AG04450 (cell line): ENCODE results near the gene ARID5A. TPM values are rescaled to one million over a fixed set of nuclear protein-coding genes. Genes with fewer than 3 reads are reported as not detected.
A peak's percentile ranks its signal among the peaks of the same experiment; 100 is the strongest.

ENCODE experiments used
- CTCF ChIA-PET: fragments of 300-600, 350-600 bp; formaldehyde crosslinking; extraction: SDS; loops from one replicate; lab custom pipeline; 2022; ENCODE audit warnings: antibody characterized with exemption, inconsistent platforms; lab: Charles Lee
- POLR2A ChIA-PET: fragments of 350-600 bp; formaldehyde crosslinking; extraction: SDS; loops from one replicate; lab custom pipeline; 2021; ENCODE audit warnings: antibody characterized with exemption, inconsistent platforms; lab: Yijun Ruan, JAX
- DNase-seq: peaks from one replicate; pipeline ENCODE4 v3.0.0-alpha.2; 2011; ENCODE audit warnings: low read depth, low spot score
- H3K27ac ChIP-seq: one replicate; pipeline ENCODE4 v1.5.1; 2012; ENCODE audit warnings: low read depth, low read length, control low read depth
- H3K27me3 ChIP-seq: one replicate; pipeline ENCODE4 v1.6.0; 2012; ENCODE audit warnings: low read length; ENCODE audit not compliant: control insufficient read depth, insufficient read depth
- H3K4me3 ChIP-seq: 2 replicates; pipeline ENCODE4 v1.5.1; 2011; ENCODE audit warnings: mild to moderate bottlenecking, low read depth, low read length, control low read depth
- H3K9me3 ChIP-seq: 2 replicates; pipeline ENCODE4 v1.5.1; 2012; ENCODE audit warnings: low read length; ENCODE audit not compliant: control insufficient read depth, insufficient read depth
- CTCF ChIP-seq: IDR thresholded peaks from 2 replicates; pipeline ENCODE4 v1.5.1; 2011; ENCODE audit warnings: low read depth, low read length, control low read depth, inconsistent platforms
- polyA plus RNA-seq: library from polyadenylated mRNA; depleted of rRNA; stranded (reverse); fragments of >200 nt; gene quantifications from 2 replicates; pipeline ENCODE4 v1.2.3, GENCODE V29; 2011

The ARID5A gene
- polyA plus RNA-seq, 1 experiment, result 3.1 TPM

GRCh38 chr2:96534701-96535181 lies 1.8 kb upstream of the ARID5A start:
- Histone ChIP-seq H3K27ac (no peak overlapping the region), H3K9me3 (no peaks in the 10 kb centered on the region; the same call in 1 of the 2 replicates), H3K4me3 (no peak overlapping the region), H3K27me3 (no peaks in the 10 kb centered on the region)
- no peak for DNase-seq
- CTCF ChIA-PET, result interaction anchor here (1.3 to 2.8 kb wide), 2 partner anchors 13 to 19 kb away, joined by 5 to 16 read pairs; no protein-coding TSS in a partner anchor
- no peak for TF ChIP-seq CTCF
- POLR2A ChIA-PET, result no interaction called here

- CTCF ChIA-PET, result interaction anchor here (0.6 to 2.8 kb wide), 5 partner anchors 19 to 265 kb away, joined by 4 to 16 read pairs (median 6); no protein-coding TSS in a partner anchor
- no peak for TF ChIP-seq CTCF
- POLR2A ChIA-PET, result no interaction called here
Observed at GRCh38 chr2:96535331-96535730, 1.2 kb upstream of the ARID5A start.

GRCh38 chr2:96537066-96537733 lies 648 bp downstream of the ARID5A start:
- no peak for TF ChIP-seq CTCF
- H3K9me3 ChIP-seq, result no peaks in the 10 kb centered on the region; the same call in 1 of the 2 replicates
- peak overlapping the region; percentile 74 for H3K4me3 ChIP-seq
- peak overlapping the region; percentile 39 for H3K27ac ChIP-seq
- no peaks in the 10 kb centered on the region for H3K27me3 ChIP-seq
- ChIA-PET POLR2A (no interaction called here), CTCF (interaction anchor here (1.0 to 6.9 kb wide), 3 partner anchors 18 to 221 kb away, joined by 3 to 46 read pairs (median 3); no protein-coding TSS in a partner anchor)
- no peak for DNase-seq

More at GRCh38 chr2:96535331-96535730, 1.2 kb upstream of the ARID5A start:
- no peak for DNase-seq
- Histone ChIP-seq H3K27me3 (no peaks in the 10 kb centered on the region), H3K9me3 (no peaks in the 10 kb centered on the region; the same call in 1 of the 2 replicates), H3K4me3 (no peak overlapping the region), H3K27ac (no peak overlapping the region)

GRCh38 chr2:96537734-96538486 lies 1.4 kb downstream of the ARID5A start:
- Histone ChIP-seq H3K4me3 (peak overlapping the region; percentile 74), H3K27ac (no peak overlapping the region), H3K27me3 (no peaks in the 10 kb centered on the region), H3K9me3 (no peaks in the 10 kb centered on the region; the same call in 1 of the 2 replicates)
- CTCF ChIA-PET, result interaction anchor here (0.6 to 6.9 kb wide), 4 partner anchors 11 to 173 kb away, joined by 3 to 46 read pairs (median 6); no protein-coding TSS in a partner anchor
- POLR2A ChIA-PET, result no interaction called here
- no peak for DNase-seq
- no peak for TF ChIP-seq CTCF
